Gastrocnemius medialis (tissue), 4 donors: ENCODE results near the gene TRMT112. TPM values are rescaled to one million over a fixed set of nuclear protein-coding genes. Genes with fewer than 3 reads are reported as not detected.

Experiments
- ATAC-seq, 2 donors: fragments of 150-250 bp; one replicate each; pipeline ENCODE4 v1.9.1; 2016
- DNase-seq, 2 donors: peaks; one replicate each; pipeline ENCODE4 v3.0.0-alpha.2; 2019
- H3K27ac ChIP-seq, 4 donors: fragments of 200-600 bp; sonication (generic); 1 replicate in 1 of 4; 2 replicates in 3 of 4; pipeline ENCODE4 v1.5.1; 2016 to 2018; ENCODE audit warnings: mild to moderate bottlenecking in 2 of 4, moderate library complexity in 1 of 4
- H3K27me3 ChIP-seq, 3 donors: fragments of 200-600 bp; sonication (generic) in 2 of 3; 1 replicate in 1 of 3; 2 replicates in 2 of 3; pipeline versions ENCODE4 v1.5.1 to v1.6.0; 2016 to 2019; ENCODE audit warnings: mild to moderate bottlenecking in 1 of 3, moderate library complexity in 1 of 3
- H3K36me3 ChIP-seq, 2 donors: fragments of 200-600 bp; sonication (generic) in 1 of 2; one replicate each; pipeline ENCODE4 v1.5.1; 2017 to 2018
- H3K4me1 ChIP-seq, 2 donors: fragments of 200-600 bp; sonication (generic) in 1 of 2; one replicate each; pipeline ENCODE4 v1.5.1; 2016 to 2017; ENCODE audit warnings: mild to moderate bottlenecking in 2 of 2
- H3K4me3 ChIP-seq, 4 donors: fragments of 200-600 bp; sonication (generic) in 3 of 4; 1 replicate in 1 of 4; 2 replicates in 3 of 4; pipeline ENCODE4 v1.5.1; 2016 to 2019; ENCODE audit warnings: mild to moderate bottlenecking in 2 of 4
- H3K9me3 ChIP-seq, 3 donors: fragments of 200-600 bp; sonication (generic) in 2 of 3; 1 replicate in 1 of 3; 2 replicates in 2 of 3; pipeline ENCODE4 v1.5.1; 2016 to 2019
- CTCF ChIP-seq, 5 experiments: fragments of 450-650 bp in 3 of 5; fragments of 200-600 bp in 2 of 5; sonication (generic) in 2 of 5; IDR thresholded peaks in 4 of 5; conservative IDR thresholded peaks in 1 of 5; 1 replicate in 4 of 5; 2 replicates in 1 of 5; pipeline ENCODE4 v1.5.1; 2016 to 2019; ENCODE audit warnings: antibody characterized with exemption in 5 of 5, mild to moderate bottlenecking in 3 of 5, moderate library complexity in 3 of 5
- POLR2A ChIP-seq, 2 donors: fragments of 450-650 bp; IDR thresholded peaks; one replicate each; pipeline ENCODE4 v1.6.1; 2017; ENCODE audit warnings: antibody characterized with exemption in 2 of 2, mild to moderate bottlenecking in 2 of 2, moderate library complexity in 2 of 2
- in situ Hi-C, 4 donors: fragments of 200-750 bp; cut with MboI; loops; one replicate each; pipeline versions ENCODE4 v1.15.0 to v1.8.0; 2017; ENCODE audit warnings: low sequenced_read_pairs in 4 of 4
- intact Hi-C: fragments of 100-400 bp; cut with DNase I; formaldehyde crosslinking; loops from one replicate; pipeline ENCODE4 v1.15.1; 2023; ENCODE audit warnings: low total_unique reads
- total RNA-seq, 4 donors: library from RNA; depleted of rRNA; stranded (reverse); fragments of >200 nt; gene quantifications; one replicate each; pipeline versions ENCODE4 v1.1.0 to v1.2.3, GENCODE V29; 2016

Gene TRMT112
- total RNA-seq, 4 donors from 2014 or later, result 133 to 226 (median 194) TPM

- H3K4me3 ChIP-seq, result no peak overlapping the region
- peaks cover 0 to 4% of the 10 kb centered on the region in 2 donors for H3K4me1 ChIP-seq
- intact Hi-C loops (loop anchor here (5.0 kb wide), 1 partner anchor 37 kb away; the partner anchor contains the start of gene ESRRA), in situ Hi-C loops (no loop called here)
- H3K27me3 ChIP-seq, result no peaks in the 10 kb centered on the region
- no peaks in the 10 kb centered on the region for H3K9me3 ChIP-seq
- peak in 3 of 5 experiments; percentile 20 to 40 (median 32) for TF ChIP-seq CTCF (IDR thresholded peaks at IDR 0.05 in 4 of 5, conservative IDR thresholded peaks at IDR 0.05 in 1 of 5)
- TF ChIP-seq POLR2A (IDR thresholded peaks at IDR 0.05), result no peak
- no peak for ATAC-seq
- DNase-seq, result no peak
- H3K27ac ChIP-seq, result no peak overlapping the region
- H3K36me3 ChIP-seq, result no peaks in the 10 kb centered on the region
These were observed 26.6 kb upstream of the TRMT112 start for GRCh38 chr11:64343767-64344559.

GRCh38 chr11:64342869-64343745 is 25.7 kb upstream of the TRMT112 start:
- Histone ChIP-seq H3K9me3 (no peaks in the 10 kb centered on the region), H3K27me3 (no peaks in the 10 kb centered on the region), H3K36me3 (no peaks in the 10 kb centered on the region), H3K4me1 (peaks cover 0 to 4% of the 10 kb centered on the region in 2 donors), H3K4me3 (peak overlapping the region; percentile 40 to 80 (median 57)), H3K27ac (peak overlapping the region; percentile 80 to 91 (median 84))
- DNase-seq, result no peak
- TF ChIP-seq CTCF (IDR thresholded peaks at IDR 0.05 in 4 of 5, conservative IDR thresholded peaks at IDR 0.05 in 1 of 5) (no peak), POLR2A (IDR thresholded peaks at IDR 0.05) (no peak)
- peak; percentile 60 to 62 for ATAC-seq
- intact Hi-C loops (loop anchor here (1.0 to 5.0 kb wide), 3 partner anchors 12 to 36 kb away; partner anchors contain the start of genes ESRRA and PRDX5), in situ Hi-C loops (no loop called here)

GRCh38 chr11:64341851-64342791 is 24.8 kb upstream of the TRMT112 start:
- H3K27ac ChIP-seq, result peak overlapping the region; percentile 80 to 91 (median 84)
- peak; percentile 80 to 92 for DNase-seq
- peak overlapping the region; percentile 40 to 80 (median 57) for H3K4me3 ChIP-seq
- peak; percentile 91 to 93 for ATAC-seq
- no peaks in the 10 kb centered on the region for H3K27me3 ChIP-seq
- H3K4me1 ChIP-seq, result peaks cover 0 to 4% of the 10 kb centered on the region in 2 donors
- intact Hi-C loops (loop anchor here (1.0 to 5.0 kb wide), 3 partner anchors 13 to 35 kb away; partner anchors contain the start of genes ESRRA and PRDX5), in situ Hi-C loops (no loop called here)
- no peaks in the 10 kb centered on the region for H3K36me3 ChIP-seq
- TF ChIP-seq POLR2A (IDR thresholded peaks at IDR 0.05) (peak; percentile 44 to 47), CTCF (IDR thresholded peaks at IDR 0.05 in 4 of 5, conservative IDR thresholded peaks at IDR 0.05 in 1 of 5) (peak in 4 of 5 experiments; percentile 21 to 62 (median 38))
- H3K9me3 ChIP-seq, result no peaks in the 10 kb centered on the region

- Histone ChIP-seq H3K9me3 (no peaks in the 10 kb centered on the region), H3K4me3 (no peak overlapping the region), H3K4me1 (peaks cover 0 to 4% of the 10 kb centered on the region in 2 donors), H3K27ac (no peak overlapping the region), H3K36me3 (no peaks in the 10 kb centered on the region), H3K27me3 (no peaks in the 10 kb centered on the region)
- DNase-seq, result no peak
- TF ChIP-seq CTCF (IDR thresholded peaks at IDR 0.05 in 4 of 5, conservative IDR thresholded peaks at IDR 0.05 in 1 of 5), result no peak
- no peak for TF ChIP-seq POLR2A (IDR thresholded peaks at IDR 0.05)
- intact Hi-C loops, result loop anchor here (5.0 kb wide), 1 partner anchor 34 kb away; the partner anchor contains the start of gene ESRRA
- ATAC-seq, result no peak
- in situ Hi-C loops, result no loop called here
These were observed 24.1 kb upstream of the TRMT112 start for GRCh38 chr11:64341429-64341828.
